H1 (cell line): ENCODE results near the gene IRGC. TPM values are rescaled to one million over a fixed set of nuclear protein-coding genes. Genes with fewer than 3 reads are reported as not detected.

Source experiments
- FOSL1 ChIP-seq: IDR thresholded peaks from 2 replicates; pipeline ENCODE4 v1.6.1; 2011; ENCODE audit warnings: mild to moderate bottlenecking, low read depth, low read length, moderate library complexity; ENCODE audit not compliant: insufficient read depth
- JUND ChIP-seq: IDR thresholded peaks from 2 replicates; pipeline ENCODE4 v1.6.1; 2011; ENCODE audit warnings: mild to moderate bottlenecking, improper control_type of control experiment, low read length
- polyA plus RNA-seq, 7 experiments: library from polyadenylated mRNA; depleted of rRNA in 3 of 7; stranded (reverse) in 5 of 7; unstranded in 2 of 7; fragments of >200 nt in 5 of 7; fragments of 200-250 nt in 2 of 7; gene quantifications; 1 replicate in 5 of 7; 2 replicates in 1 of 7; 4 replicates in 1 of 7; pipeline versions ENCODE4 v1.2.1 to v1.2.3, GENCODE V29; 2011 to 2013; ENCODE audit warnings: missing spikeins in 2 of 7, mixed read lengths in 2 of 7
- total RNA-seq: library from RNA; stranded (reverse); fragmentation: NEBNext Ultra II Directional; extraction: Animal tissue kit (Norgen Biotek cat#: 25700); gene quantifications from 2 replicates; pipeline ENCODE4 v1.2.1, GENCODE V29; 2021
- TF ChIP-seq, protein P1 (sequence below): IDR thresholded peaks from 2 replicates; pipeline ENCODE4 v1.6.1; 2012; ENCODE audit warnings: inconsistent platforms
- TF ChIP-seq, protein P2 (sequence below): IDR thresholded peaks from 2 replicates; pipeline ENCODE4 v1.6.1; 2011; ENCODE audit warnings: low read depth, mild to moderate bottlenecking, low read length; ENCODE audit not compliant: insufficient read depth

The IRGC gene
- total and polyA plus RNA-seq, 2 of the 8 experiments (the other 6 are each of a cell fraction or from before 2014, with no cell fraction given): not detected

DNA sequence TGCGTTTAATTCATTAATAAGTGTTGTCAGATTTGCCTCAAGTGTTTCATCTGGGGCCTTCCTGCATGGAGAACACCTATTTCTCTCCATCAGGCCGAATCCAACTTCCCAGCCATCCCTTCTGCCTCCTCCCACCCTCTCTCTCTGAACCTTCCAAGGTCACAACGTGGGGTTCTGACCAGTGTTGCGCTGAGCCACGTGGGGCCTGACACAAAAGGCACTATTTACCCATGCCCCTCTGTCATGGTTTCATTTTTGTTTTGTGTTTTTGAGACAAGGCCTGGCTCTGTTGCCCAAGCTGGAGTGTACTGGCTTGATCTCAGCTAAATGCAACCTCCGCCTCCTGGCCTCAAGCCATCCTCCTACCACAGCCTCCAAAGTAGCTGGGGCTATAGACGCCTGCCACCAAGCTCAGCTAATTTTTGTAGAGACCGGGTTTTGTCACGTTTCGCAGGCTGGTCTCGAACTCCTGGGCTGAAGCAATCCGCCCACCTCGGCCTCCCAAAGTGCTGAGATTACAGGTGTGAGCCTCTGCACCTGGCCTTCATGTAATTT is 8.6 kb upstream of the IRGC start (continued):
- TF ChIP-seq, protein P1, sequence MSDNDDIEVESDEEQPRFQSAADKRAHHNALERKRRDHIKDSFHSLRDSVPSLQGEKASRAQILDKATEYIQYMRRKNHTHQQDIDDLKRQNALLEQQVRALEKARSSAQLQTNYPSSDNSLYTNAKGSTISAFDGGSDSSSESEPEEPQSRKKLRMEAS: no peak
- TF ChIP-seq, protein P2, sequence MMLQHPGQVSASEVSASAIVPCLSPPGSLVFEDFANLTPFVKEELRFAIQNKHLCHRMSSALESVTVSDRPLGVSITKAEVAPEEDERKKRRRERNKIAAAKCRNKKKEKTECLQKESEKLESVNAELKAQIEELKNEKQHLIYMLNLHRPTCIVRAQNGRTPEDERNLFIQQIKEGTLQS: no peak
- TF ChIP-seq JUND (no peak), FOSL1 (no peak)
